Suppressor macrophage treated with lipopolysaccharide for 4 hours (primary cell): ENCODE measurements around the gene TGFB3.

Source experiments
- DNase-seq: peaks from one replicate; pipeline ENCODE4 v3.0.0-alpha.2; 2020

TGFB3 gene

GRCh38 chr14:75985618-75986438 lies 4.0 kb upstream of the TGFB3 start, which contains the start of gene IFT43:
TSS of gene IFT43 (plus strand) at chr14:75985763. CDS start at chr14:75985787, 24 bp downstream.
- peak; percentile 89 for DNase-seq

GRCh38 chr14:75984674-75985073 lies 2.9 kb upstream of the TGFB3 start:
- DNase-seq = no peak

GRCh38 chr14:75983019-75983358 lies 1.2 kb upstream of the TGFB3 start:
- DNase-seq = no peak

- DNase-seq = peak; percentile 81
Measured at GRCh38 chr14:75982266-75983018, 647 bp upstream of the TGFB3 start.

- DNase-seq = no peak
Measured at GRCh38 chr14:75980856-75981255, 939 bp downstream of the TGFB3 start.

- no peak for DNase-seq
Measured at GRCh38 chr14:75979648-75980565, 1.9 kb downstream of the TGFB3 start.

- no peak for DNase-seq
Measured at GRCh38 chr14:75979071-75979571, 2.7 kb downstream of the TGFB3 start.

GRCh38 chr14:75978249-75978731 lies 3.5 kb downstream of the TGFB3 start:
- no peak for DNase-seq

GRCh38 chr14:75977582-75977943 lies 4.2 kb downstream of the TGFB3 start:
- no peak for DNase-seq

GRCh38 chr14:75976826-75977581 lies 4.8 kb downstream of the TGFB3 start:
- DNase-seq = no peak

- no peak for DNase-seq
Measured at GRCh38 chr14:75972801-75973421, 8.9 kb downstream of the TGFB3 start.

- DNase-seq = no peak
Measured at GRCh38 chr14:75971509-75971908, 10.3 kb downstream of the TGFB3 start.

GRCh38 chr14:75970989-75971388 lies 10.8 kb downstream of the TGFB3 start:
- no peak for DNase-seq

GRCh38 chr14:75969891-75970290 lies 11.9 kb downstream of the TGFB3 start:
- DNase-seq = no peak

- DNase-seq = no peak
Measured at GRCh38 chr14:75969126-75969525, 12.7 kb downstream of the TGFB3 start.

- DNase-seq = no peak
Measured at GRCh38 chr14:75968456-75968855, 13.3 kb downstream of the TGFB3 start.

- DNase-seq = no peak
Measured at GRCh38 chr14:75967866-75968265, 13.9 kb downstream of the TGFB3 start.

- DNase-seq = no peak
Measured at GRCh38 chr14:75961662-75962061, 20.1 kb downstream of the TGFB3 start.

- DNase-seq = no peak
Measured at GRCh38 chr14:75960231-75960630, 21.6 kb downstream of the TGFB3 start.

- DNase-seq = no peak
Measured at GRCh38 chr14:75959031-75959430, 22.8 kb downstream of the TGFB3 start.

GRCh38 chr14:75952489-75952888 lies 29.3 kb downstream of the TGFB3 start:
- DNase-seq = no peak

GRCh38 chr14:75946785-75947184 lies 35.0 kb downstream of the TGFB3 start:
- DNase-seq = no peak
